GM18861 (cell line): Measurements from ENCODE around the gene SLC16A2.
"Not testable (repeated sequence)": the region's sequence is repeated elsewhere in the genome, so short reads cannot be mapped to it uniquely, and the experiment has no call there.

Source experiments
- ATAC-seq: cut with Tn5 transposase; IDR thresholded peaks from one replicate; pipeline ENCODE4 v1.9.1; 2021; ENCODE audit not compliant: unreplicated experiment

The SLC16A2 gene

GRCh38 chrX:74445099-74445498 is 23.8 kb downstream of the SLC16A2 start:
- ATAC-seq = no peak

- ATAC-seq = no peak
Observed at GRCh38 chrX:74446876-74447275, 25.6 kb downstream of the SLC16A2 start.

- ATAC-seq = no peak
Observed at GRCh38 chrX:74448669-74449068, 27.4 kb downstream of the SLC16A2 start.

GRCh38 chrX:74449322-74449936 is 28.1 kb downstream of the SLC16A2 start:
- ATAC-seq = no peak

DNA sequence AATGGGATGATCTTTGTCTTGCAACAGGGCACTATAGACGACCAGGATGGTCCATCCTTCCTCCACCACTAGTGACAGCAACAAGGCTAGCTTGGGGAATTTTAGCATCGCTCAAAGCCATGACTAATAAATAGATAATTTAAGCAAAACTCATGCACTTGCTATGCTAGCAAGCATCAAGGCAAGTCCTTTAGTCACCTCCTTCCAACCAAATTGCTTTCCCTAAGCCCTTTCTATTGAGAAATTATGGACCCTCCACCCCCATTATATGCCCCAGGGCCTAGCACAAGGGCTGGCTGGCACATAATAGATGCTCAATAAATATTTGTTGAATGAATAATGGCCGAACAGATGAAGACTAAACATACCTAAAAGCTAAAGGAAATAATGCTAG is 28.6 kb downstream of the SLC16A2 start:
- no peak for ATAC-seq

- ATAC-seq = no peak
Observed at GRCh38 chrX:74450803-74451449, 29.6 kb downstream of the SLC16A2 start.

GRCh38 chrX:74451450-74452198 is 30.3 kb downstream of the SLC16A2 start:
- no peak for ATAC-seq

DNA sequence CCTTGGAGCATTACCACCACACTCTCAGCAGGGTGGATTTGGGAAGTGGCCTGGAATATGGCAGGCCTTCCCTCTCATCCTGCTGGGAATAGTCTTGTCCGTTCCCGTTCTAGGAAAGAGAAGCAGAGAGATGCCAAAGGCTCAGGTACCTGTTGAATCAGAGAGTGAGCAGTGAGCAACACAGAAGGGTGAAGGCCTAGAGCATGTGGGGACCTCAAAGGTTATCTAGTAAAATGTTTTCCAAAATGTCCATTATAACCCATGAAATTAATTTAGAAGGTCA is 30.8 kb downstream of the SLC16A2 start:
- no peak for ATAC-seq

GRCh38 chrX:74453178-74453577 is 31.9 kb downstream of the SLC16A2 start:
- no peak for ATAC-seq

GRCh38 chrX:74454233-74454632 is 32.9 kb downstream of the SLC16A2 start:
- not testable (repeated sequence) for ATAC-seq

GRCh38 chrX:74458736-74459135 is 37.4 kb downstream of the SLC16A2 start:
- ATAC-seq = no peak

DNA sequence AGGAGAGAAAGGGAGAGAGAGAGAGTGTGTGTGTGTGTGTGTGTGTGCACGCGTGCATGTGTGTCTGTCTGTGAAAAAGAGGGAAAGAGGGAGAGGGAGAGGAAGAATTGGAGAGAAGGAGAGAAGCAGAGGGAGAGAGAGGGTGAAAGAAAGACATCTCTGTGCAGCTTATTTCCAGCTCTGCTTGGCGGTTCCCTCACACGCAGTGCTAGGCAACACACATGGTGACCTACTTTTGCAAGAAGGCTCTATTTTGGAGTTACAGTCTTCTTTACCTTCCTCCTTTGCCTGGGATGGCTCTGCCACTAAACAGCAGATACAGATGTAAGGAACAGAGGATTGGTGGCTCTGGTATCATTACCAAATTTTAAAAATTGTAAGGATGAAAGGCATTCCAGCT is 40.1 kb downstream of the SLC16A2 start:
- no peak for ATAC-seq

DNA sequence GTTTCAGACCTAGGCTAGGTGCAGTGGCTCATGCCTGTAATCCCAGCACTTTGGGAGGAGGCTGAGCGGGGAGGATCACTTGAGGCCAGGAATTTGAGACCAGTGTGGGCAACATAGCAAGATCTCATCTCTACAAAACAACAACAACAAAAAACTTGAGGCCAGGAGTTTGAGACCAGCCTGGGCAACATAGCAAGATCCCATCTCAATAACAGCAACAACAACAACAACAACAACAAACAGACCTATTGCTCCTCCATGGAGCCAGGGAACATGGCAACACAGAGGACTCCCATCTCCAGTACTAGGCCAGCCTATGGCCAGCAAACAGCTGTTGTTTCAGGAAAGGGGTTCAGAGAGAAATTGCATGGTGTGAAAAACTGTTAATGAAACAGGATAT is 43.4 kb downstream of the SLC16A2 start:
- no peak for ATAC-seq

GRCh38 chrX:74465424-74465823 is 44.1 kb downstream of the SLC16A2 start:
- no peak for ATAC-seq

- ATAC-seq = no peak
Observed at GRCh38 chrX:74467656-74468055, 46.4 kb downstream of the SLC16A2 start.

GRCh38 chrX:74473116-74473515 is 51.8 kb downstream of the SLC16A2 start:
- ATAC-seq = not testable (repeated sequence)

DNA sequence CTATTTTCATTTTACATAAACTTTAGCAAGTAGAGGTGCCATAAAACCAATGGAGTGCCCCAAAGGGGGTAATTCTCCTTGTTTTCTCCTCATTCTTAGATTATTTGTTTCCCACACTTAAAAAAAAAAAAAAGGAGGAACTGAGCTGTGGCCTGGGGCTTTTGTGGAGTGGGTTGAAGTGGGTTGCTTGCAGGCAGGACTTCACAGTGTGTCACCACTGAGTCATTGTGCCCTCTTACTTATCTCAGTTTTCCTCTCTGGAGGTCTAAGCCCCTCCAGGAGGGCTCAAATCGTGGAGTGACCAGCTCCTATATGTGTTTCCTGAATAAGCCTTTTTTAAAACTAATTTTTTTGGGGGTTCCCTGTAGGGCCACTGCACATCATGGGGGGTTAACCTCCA is 69.0 kb downstream of the SLC16A2 start:
- no peak for ATAC-seq

DNA sequence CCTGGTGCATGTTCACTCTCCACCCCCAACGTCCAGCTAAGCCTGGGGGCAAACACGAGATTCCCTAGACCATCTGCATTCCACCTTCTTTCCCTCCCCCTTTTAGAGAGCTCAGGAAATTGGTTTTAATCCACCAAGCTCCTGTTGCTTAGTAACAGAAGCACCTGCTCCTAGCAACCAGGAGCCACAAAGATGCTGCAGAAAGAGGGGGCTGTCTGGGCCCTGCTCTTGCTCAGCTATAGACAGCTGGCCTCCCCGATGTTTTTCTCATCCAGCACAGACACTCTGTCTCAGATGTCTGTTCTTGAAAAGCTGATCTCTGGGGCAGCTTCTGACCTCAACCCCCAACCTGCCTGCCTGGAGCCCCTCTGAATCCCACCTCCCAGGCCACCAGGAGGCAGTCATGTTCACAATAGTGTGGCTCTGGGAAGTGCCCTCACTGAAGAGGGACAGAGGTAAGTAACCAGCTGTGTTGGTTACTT is 71.5 kb downstream of the SLC16A2 start:
- no peak for ATAC-seq

- ATAC-seq = no peak
Observed at GRCh38 chrX:74493806-74494205, 72.5 kb downstream of the SLC16A2 start.

DNA sequence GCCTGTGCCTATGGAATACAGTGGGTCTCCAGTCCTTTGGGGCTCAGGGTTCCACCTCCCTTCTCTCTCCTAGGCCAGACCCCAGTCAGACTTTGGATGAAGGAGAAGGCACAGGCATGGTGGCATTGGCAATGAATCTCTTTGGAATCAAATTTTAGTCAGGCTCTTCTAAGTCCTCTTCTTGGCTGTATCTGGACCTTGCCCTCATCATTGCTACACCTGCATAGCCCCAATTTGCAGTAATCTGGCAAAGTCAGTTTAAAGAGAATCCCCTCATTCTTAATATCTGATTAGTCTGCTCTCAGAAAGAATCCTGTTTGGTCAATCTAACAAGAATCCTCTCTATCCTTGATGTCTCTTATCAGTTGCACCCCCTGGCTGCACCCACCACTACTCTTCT is 77.6 kb downstream of the SLC16A2 start:
- no peak for ATAC-seq

DNA sequence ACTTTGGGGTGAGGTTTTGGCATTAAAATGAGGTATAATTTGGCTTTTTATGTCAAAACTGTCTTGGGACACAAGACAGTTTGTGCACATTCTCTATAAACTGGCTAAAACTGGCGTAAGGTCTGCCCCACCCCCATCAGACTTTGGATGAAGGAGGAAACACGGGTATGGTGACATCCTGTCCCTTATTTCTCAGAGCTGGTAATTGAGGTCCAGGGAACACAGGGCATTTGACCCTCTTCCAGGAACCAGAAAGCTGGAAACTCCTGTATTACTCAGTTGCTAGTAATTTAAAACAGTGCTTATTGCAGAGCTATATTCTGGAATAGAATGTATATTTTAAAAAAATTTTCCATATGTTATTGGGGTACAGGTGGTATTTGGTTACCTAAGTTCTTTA is 78.8 kb downstream of the SLC16A2 start:
- no peak for ATAC-seq

GRCh38 chrX:74500555-74500954 is 79.3 kb downstream of the SLC16A2 start:
- no peak for ATAC-seq
